ENCODE results near the gene FBXW8.

DNA sequence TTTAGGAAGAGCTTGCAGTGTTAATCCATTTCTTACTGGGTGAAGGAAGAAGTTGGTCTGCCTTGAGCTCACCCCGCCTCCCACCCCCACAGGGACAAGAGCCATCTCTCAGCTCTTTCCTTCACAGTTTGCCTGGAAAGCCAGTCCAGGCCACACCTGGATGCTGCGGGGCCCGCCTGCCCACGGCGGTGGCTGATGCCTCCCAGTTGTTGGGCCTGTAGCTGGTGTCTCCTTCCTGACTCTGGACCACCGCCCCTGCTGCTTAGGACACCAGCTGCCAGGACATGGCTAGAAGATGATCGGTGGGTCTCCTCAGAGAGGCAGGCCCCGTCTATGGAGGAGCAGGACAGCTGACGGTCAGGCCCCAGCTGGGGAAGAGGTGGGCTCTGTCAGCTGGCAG is 95.6 kb downstream of the FBXW8 start:
- TF ChIP-seq CTCF (conservative IDR thresholded peaks at IDR 0.05 in 1 of 2, IDR thresholded peaks at IDR 0.05 in 1 of 2; ENCODE audit: extremely low read depth in 1 of 2, insufficient read depth in 1 of 2, low read depth in 1 of 2, low read length in 2 of 2) (no peak), EZH2 (IDR thresholded peaks at IDR 0.05; ENCODE audit: borderline replicate concordance, low read length) (no peak)

Measured in mammary epithelial cell (primary cell).